UCSD-AML1 (cell line): ENCODE data around the gene SORT1.
"Not testable (repeated sequence)": the region's sequence is repeated elsewhere in the genome, so short reads cannot be mapped to it uniquely, and the experiment has no call there.

Experiments used
- DNase-seq: peaks from one replicate; lab custom pipeline; 2025; ENCODE audit not compliant: unreplicated experiment; lab: John Stamatoyannopoulos, UW

The SORT1 gene

GRCh38 chr1:109398343-109399225 lies 866 bp upstream of the SORT1 start:
- DNase-seq, result no peak

GRCh38 chr1:109396871-109397580 lies 692 bp downstream of the SORT1 start:
- no peak for DNase-seq

GRCh38 chr1:109396513-109396839 lies 1.2 kb downstream of the SORT1 start:
- no peak for DNase-seq

- DNase-seq, result no peak
Measured at GRCh38 chr1:109395602-109396512, 1.9 kb downstream of the SORT1 start.

- not testable (repeated sequence) for DNase-seq
Measured at GRCh38 chr1:109395282-109395599, 2.5 kb downstream of the SORT1 start.

GRCh38 chr1:109394591-109395281 lies 3.0 kb downstream of the SORT1 start:
- DNase-seq, result no peak

- DNase-seq, result no peak
Measured at GRCh38 chr1:109393617-109394233, 4.0 kb downstream of the SORT1 start.

- DNase-seq, result peak; percentile 51
Measured at GRCh38 chr1:109392788-109393616, 4.7 kb downstream of the SORT1 start.

- DNase-seq, result no peak
Measured at GRCh38 chr1:109392037-109392787, 5.5 kb downstream of the SORT1 start.

GRCh38 chr1:109391626-109392025 lies 6.1 kb downstream of the SORT1 start:
- DNase-seq, result no peak

- no peak for DNase-seq
Measured at GRCh38 chr1:109391157-109391556, 6.6 kb downstream of the SORT1 start.

GRCh38 chr1:109389638-109390341 lies 7.9 kb downstream of the SORT1 start:
- DNase-seq, result peak; percentile 39

- DNase-seq, result no peak
Measured at GRCh38 chr1:109388884-109389637, 8.7 kb downstream of the SORT1 start.

GRCh38 chr1:109388208-109388711 lies 9.5 kb downstream of the SORT1 start:
- no peak for DNase-seq

- DNase-seq, result no peak
Measured at GRCh38 chr1:109386054-109386717, 11.5 kb downstream of the SORT1 start.

GRCh38 chr1:109385417-109385816 lies 12.3 kb downstream of the SORT1 start:
- DNase-seq, result no peak

- no peak for DNase-seq
Measured at GRCh38 chr1:109383854-109384253, 13.9 kb downstream of the SORT1 start.
